ENCODE data around the gene ZNF92.
"Not testable (repeated sequence)": the region's sequence is repeated elsewhere in the genome, so short reads cannot be mapped to it uniquely, and the experiment has no call there.

The ZNF92 gene

GRCh38 chr7:65373608-65374351 is at the start of gene ZNF92:
Gene ZNF92, plus strand, starts transcription at chr7:65373855. Its CDS starts 143 bp downstream, at chr7:65373998.
- peak; percentile 98 for DNase-seq

GRCh38 chr7:65325793-65326432 is 47.7 kb upstream of the ZNF92 start:
- no peak for DNase-seq

GRCh38 chr7:65338346-65338745 is 35.3 kb upstream of the ZNF92 start:
- DNase-seq = no peak

DNA sequence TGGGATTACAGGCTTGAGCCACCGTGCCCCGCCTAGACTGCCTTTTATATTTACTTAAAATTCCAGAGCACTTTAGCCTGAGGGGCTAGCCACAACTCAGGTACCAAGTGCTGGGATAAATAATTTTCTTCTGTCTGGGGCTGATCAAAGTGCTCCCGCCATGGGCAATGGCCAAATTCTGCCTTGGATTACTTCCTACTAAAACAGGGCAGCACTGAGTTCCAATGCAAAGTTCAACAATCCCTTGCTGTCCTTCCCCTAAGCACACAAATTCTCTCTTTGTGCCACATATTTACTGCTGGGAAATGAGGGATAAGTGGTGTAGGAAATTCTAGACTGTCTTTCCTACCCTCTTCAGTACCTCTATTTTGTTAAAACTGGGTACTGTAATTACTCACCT is 34.4 kb upstream of the ZNF92 start:
- no peak for DNase-seq

GRCh38 chr7:65342723-65343629 is 30.7 kb upstream of the ZNF92 start:
- no peak for DNase-seq

- not testable (repeated sequence) for DNase-seq
Observed at GRCh38 chr7:65344541-65344940, 29.1 kb upstream of the ZNF92 start.

- DNase-seq = no peak
Observed at GRCh38 chr7:65354263-65354662, 19.4 kb upstream of the ZNF92 start.

- no peak for DNase-seq
Observed at GRCh38 chr7:65369843-65370242, 3.8 kb upstream of the ZNF92 start.

- DNase-seq = no peak
Observed at GRCh38 chr7:65371468-65371867, 2.2 kb upstream of the ZNF92 start.

DNA sequence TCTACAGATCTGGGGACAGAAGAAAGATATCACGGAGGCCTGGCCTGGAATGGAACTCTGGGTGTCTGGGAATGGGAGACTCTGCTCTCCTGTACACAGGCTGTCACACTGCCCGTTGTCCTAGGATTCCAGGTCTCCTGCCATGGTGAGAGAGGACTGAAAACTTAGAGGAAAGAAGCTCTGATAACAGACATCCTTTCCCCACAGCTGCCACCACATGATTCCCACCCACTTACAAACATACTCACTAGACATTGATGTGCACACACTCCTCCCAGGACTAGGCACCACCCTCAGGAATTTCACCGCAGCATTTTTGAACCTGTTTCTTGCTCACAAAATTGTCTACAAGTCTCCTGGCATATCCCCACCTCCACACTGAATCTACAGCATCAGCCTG is 5.7 kb downstream of the ZNF92 start:
- no peak for DNase-seq

GRCh38 chr7:65381742-65382141 is 8.1 kb downstream of the ZNF92 start:
- DNase-seq = no peak

- no peak for DNase-seq
Observed at GRCh38 chr7:65382452-65382851, 8.8 kb downstream of the ZNF92 start.

GRCh38 chr7:65387891-65388290 is 14.2 kb downstream of the ZNF92 start:
- DNase-seq = no peak

GRCh38 chr7:65390588-65390987 is 16.9 kb downstream of the ZNF92 start:
- no peak for DNase-seq

DNA sequence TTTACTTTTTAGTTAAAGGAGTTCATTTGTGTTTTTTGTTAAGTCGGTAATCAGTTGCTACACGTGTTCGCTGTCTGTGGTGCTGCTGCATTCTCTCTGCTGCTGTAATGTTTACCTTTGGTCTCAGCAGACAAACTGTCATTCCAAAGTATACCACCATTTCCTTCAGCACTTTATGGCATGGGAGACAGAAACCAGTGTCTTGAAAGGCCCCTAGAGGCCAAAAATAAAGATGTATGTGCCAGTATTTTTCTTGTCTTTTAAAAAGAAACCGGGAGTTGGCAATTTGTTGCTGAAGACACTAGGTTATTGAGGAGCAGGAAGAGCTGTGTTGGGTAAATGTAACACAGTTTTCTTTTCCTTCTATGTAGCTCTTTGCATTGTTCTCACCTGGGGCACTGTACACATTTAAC is 24.1 kb downstream of the ZNF92 start:
- no peak for DNase-seq

DNA sequence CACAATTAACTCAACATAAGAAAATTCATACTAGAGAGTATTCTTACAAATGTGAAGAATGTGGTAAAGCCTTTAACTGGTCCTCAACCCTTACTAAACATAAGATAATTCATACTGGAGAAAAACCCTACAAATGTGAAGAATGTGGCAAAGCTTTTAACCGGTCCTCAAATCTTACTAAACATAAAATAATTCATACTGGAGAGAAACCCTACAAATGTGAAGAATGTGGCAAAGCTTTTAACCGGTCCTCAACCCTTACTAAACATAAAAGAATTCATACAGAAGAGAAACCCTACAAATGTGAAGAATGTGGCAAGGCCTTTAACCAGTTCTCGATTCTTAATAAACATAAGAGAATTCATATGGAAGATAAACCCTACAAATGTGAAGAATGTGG is 25.0 kb downstream of the ZNF92 start:
- DNase-seq = not testable (repeated sequence)

DNA sequence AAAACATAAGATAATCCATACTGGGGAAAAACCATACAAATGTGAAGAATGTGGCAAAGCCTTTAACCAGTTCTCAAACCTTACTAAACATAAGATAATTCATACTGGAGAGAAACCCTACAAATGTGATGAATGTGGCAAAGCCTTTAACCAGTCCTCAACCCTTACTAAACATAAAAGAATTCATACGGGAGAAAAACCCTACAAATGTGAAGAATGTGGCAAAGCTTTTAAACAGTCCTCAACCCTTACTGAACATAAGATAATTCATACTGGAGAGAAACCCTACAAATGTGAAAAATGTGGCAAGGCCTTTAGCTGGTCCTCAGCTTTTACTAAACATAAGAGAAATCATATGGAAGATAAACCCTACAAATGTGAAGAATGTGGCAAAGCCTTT is 25.4 kb downstream of the ZNF92 start:
- not testable (repeated sequence) for DNase-seq

DNA sequence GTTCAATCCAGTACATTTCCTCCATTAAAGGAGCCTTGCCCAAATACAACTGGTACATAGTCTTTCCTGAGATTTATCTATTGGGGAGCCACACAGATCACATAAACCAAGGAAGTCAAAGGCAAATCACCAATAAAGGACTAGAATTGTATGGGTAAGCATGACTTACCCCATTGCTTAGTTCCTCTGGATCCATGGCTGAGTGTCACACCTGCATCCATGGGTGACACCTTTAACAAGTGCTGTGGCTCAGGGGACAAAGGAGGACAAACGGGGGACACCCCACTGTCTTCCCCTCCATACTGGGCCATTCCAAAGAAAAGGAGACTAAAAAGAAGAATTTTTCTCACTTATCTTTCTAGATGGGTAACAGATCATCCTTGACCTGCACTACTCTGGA is 30.4 kb downstream of the ZNF92 start:
- no peak for DNase-seq

GRCh38 chr7:65406706-65407105 is 33.1 kb downstream of the ZNF92 start:
- DNase-seq = not testable (repeated sequence)

DNA sequence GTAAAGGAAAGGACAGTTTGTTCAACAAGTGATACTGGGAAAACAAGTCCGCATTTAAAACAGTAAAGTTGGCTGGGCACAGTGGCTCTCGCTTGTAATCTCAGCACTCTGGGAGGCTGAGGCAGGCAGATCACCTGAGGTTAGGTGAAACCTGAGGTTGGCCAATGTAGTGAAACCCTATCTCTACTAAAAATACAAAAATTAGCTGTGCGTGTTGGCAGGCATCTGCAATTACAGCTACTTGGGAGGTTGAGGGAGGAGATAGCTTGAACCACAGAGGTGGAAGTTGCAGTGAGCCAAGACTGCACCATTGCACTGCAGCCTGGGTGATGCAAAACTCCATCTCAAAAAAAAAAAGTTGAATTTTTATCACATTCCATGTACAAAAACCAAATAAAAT is 35.7 kb downstream of the ZNF92 start:
- no peak for DNase-seq

DNA sequence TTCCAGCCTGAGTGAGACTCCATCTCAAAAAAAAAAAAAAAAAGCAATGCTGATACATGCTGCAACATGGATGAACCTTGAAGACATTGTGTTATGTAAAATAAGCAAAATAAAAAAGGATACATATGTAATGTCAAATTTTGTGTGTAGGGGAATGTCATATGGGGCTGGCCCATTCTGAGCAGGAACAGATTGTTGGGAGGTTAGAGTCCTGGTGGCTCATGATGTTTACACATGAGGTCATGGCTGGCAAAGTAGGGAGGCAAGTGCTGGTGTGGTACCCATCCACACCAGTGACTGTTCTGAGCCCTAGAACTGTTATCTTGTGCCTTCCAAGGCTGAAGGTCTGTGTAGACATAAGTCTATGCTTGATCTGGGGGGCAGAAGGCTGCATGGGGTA is 37.6 kb downstream of the ZNF92 start:
- no peak for DNase-seq

- DNase-seq = no peak
Observed at GRCh38 chr7:65422670-65423069, 49.0 kb downstream of the ZNF92 start.

GRCh38 chr7:65423286-65423685 is 49.6 kb downstream of the ZNF92 start:
- not testable (repeated sequence) for DNase-seq
